Karpas-422 (cell line): Measurements from ENCODE around the gene KIF1A. TPM values are rescaled to one million over a fixed set of nuclear protein-coding genes. Genes with fewer than 3 reads are reported as not detected.
"Not testable (repeated sequence)": the region's sequence is repeated elsewhere in the genome, so short reads cannot be mapped to it uniquely, and the experiment has no call there.

Source experiments
- DNase-seq: peaks from one replicate; pipeline ENCODE4 v3.0.0-alpha.2; 2015
- H2AFZ ChIP-seq: fragments of 200-600 bp; sonication (generic); 2 replicates; pipeline ENCODE4 v1.6.1; 2014; ENCODE audit warnings: antibody characterized with exemption, low read length, mixed read lengths
- H3K27ac ChIP-seq: fragments of 200-600 bp; sonication (generic); 2 replicates; pipeline ENCODE4 v1.5.1; 2014; ENCODE audit warnings: mild to moderate bottlenecking, low read length, moderate library complexity
- H3K27me3 ChIP-seq: fragments of 200-600 bp; sonication (generic); 2 replicates; pipeline ENCODE4 v1.6.1; 2014; ENCODE audit warnings: low read length, mixed read lengths
- H3K36me3 ChIP-seq: fragments of 200-600 bp; sonication (generic); 2 replicates; pipeline ENCODE4 v1.6.1; 2014; ENCODE audit warnings: low read length, mixed read lengths; ENCODE audit not compliant: insufficient read depth
- H3K4me1 ChIP-seq: fragments of 200-600 bp; sonication (generic); 2 replicates; pipeline ENCODE4 v1.6.1; 2014; ENCODE audit warnings: mild to moderate bottlenecking, low read length, mixed read lengths
- H3K4me2 ChIP-seq: fragments of 200-600 bp; sonication (generic); 2 replicates; pipeline ENCODE4 v1.6.1; 2014; ENCODE audit warnings: low read length, low read depth, mild to moderate bottlenecking; ENCODE audit not compliant: poor library complexity, severe bottlenecking
- H3K4me3 ChIP-seq: fragments of 200-600 bp; sonication (generic); 2 replicates; pipeline ENCODE4 v1.5.1; 2014; ENCODE audit warnings: mild to moderate bottlenecking, antibody characterized with exemption, low read length, mixed read lengths
- H3K79me2 ChIP-seq: fragments of 200-600 bp; sonication (generic); 2 replicates; pipeline ENCODE4 v1.6.1; 2014; ENCODE audit warnings: mild to moderate bottlenecking, low read length, mixed read lengths
- H3K9ac ChIP-seq: fragments of 200-600 bp; sonication (generic); 2 replicates; pipeline ENCODE4 v1.6.0; 2014; ENCODE audit warnings: low read length
- H3K9me2 ChIP-seq: fragments of 200-600 bp; sonication (generic), shearing (Covaris generic); replicated peaks from 2 replicates; pipeline ENCODE4 v1.6.0; 2014; ENCODE audit warnings: mild to moderate bottlenecking, low read length, moderate library complexity; ENCODE audit not compliant: insufficient read depth
- H3K9me3 ChIP-seq: fragments of 300-700, 200-600 bp; sonication (generic); 2 replicates; pipeline ENCODE4 v1.6.1; 2014; ENCODE audit warnings: low read length, mixed read lengths
- H4K20me1 ChIP-seq: fragments of 200-600 bp; sonication (generic); 2 replicates; pipeline ENCODE4 v1.6.1; 2014; ENCODE audit warnings: mild to moderate bottlenecking, antibody characterized with exemption, low read length, low read depth; ENCODE audit not compliant: insufficient read depth
- total RNA-seq: library from RNA; depleted of rRNA; stranded (reverse); fragments of >200 nt; shearing (Covaris generic); gene quantifications from 2 replicates; pipeline ENCODE4 v1.2.3, GENCODE V29; 2014; ENCODE audit warnings: low replicate concordance

The KIF1A gene
- total RNA-seq, 1 experiment from 2014 or later = not detected

- H3K9me2 ChIP-seq = no peaks in the 10 kb centered on the region
- 0 out of 2 replicates have a peak, but pooled peaks cover 2% of the 10 kb centered on the region for H4K20me1 ChIP-seq
- H3K4me1 ChIP-seq = no peaks in the 10 kb centered on the region
- no peak overlapping the region for H3K27ac ChIP-seq
- no peak overlapping the region for H3K9ac ChIP-seq
- no peak for DNase-seq
- H2AFZ ChIP-seq = no peak overlapping the region
- H3K4me3 ChIP-seq = no peak overlapping the region
- no peak overlapping the region for H3K4me2 ChIP-seq
- no peaks in the 10 kb centered on the region for H3K79me2 ChIP-seq
- no peaks in the 10 kb centered on the region for H3K9me3 ChIP-seq
- H3K36me3 ChIP-seq = no peaks in the 10 kb centered on the region
- no peaks in the 10 kb centered on the region for H3K27me3 ChIP-seq
Measured at GRCh38 chr2:240780023-240780700, 39.9 kb downstream of the KIF1A start.

GRCh38 chr2:240779250-240779832 lies 40.7 kb downstream of the KIF1A start:
- H4K20me1 ChIP-seq, H3K9me3 ChIP-seq, H3K27ac ChIP-seq, H3K79me2 ChIP-seq, H2AFZ ChIP-seq, DNase-seq, H3K4me3 ChIP-seq, H3K9me2 ChIP-seq, H3K36me3 ChIP-seq, H3K4me2 ChIP-seq, H3K4me1 ChIP-seq, H3K27me3 ChIP-seq, H3K9ac ChIP-seq: not testable (repeated sequence)

- Histone ChIP-seq H4K20me1 (0 out of 2 replicates have a peak, but pooled peaks cover 3% of the 10 kb centered on the region), H3K4me2 (no peak overlapping the region), H3K27me3 (no peaks in the 10 kb centered on the region), H3K36me3 (no peaks in the 10 kb centered on the region), H3K9me2 (no peaks in the 10 kb centered on the region), H3K4me1 (no peaks in the 10 kb centered on the region), H3K4me3 (no peak overlapping the region), H2AFZ (no peak overlapping the region), H3K27ac (no peak overlapping the region), H3K9me3 (no peaks in the 10 kb centered on the region), H3K9ac (no peak overlapping the region), H3K79me2 (no peaks in the 10 kb centered on the region)
- no peak for DNase-seq
Measured at GRCh38 chr2:240778426-240778825, 41.6 kb downstream of the KIF1A start.

- no peaks in the 10 kb centered on the region for H3K36me3 ChIP-seq
- no peak overlapping the region for H3K27ac ChIP-seq
- H4K20me1 ChIP-seq = 0 out of 2 replicates have a peak, but pooled peaks cover 3% of the 10 kb centered on the region
- no peak for DNase-seq
- H2AFZ ChIP-seq = no peak overlapping the region
- no peaks in the 10 kb centered on the region for H3K4me1 ChIP-seq
- H3K79me2 ChIP-seq = no peaks in the 10 kb centered on the region
- no peaks in the 10 kb centered on the region for H3K27me3 ChIP-seq
- H3K9me2 ChIP-seq = no peaks in the 10 kb centered on the region
- H3K9ac ChIP-seq = no peak overlapping the region
- no peak overlapping the region for H3K4me3 ChIP-seq
- no peaks in the 10 kb centered on the region for H3K9me3 ChIP-seq
- no peak overlapping the region for H3K4me2 ChIP-seq
Measured at GRCh38 chr2:240777456-240778212, 42.4 kb downstream of the KIF1A start.

- H3K27me3 ChIP-seq = no peaks in the 10 kb centered on the region
- no peaks in the 10 kb centered on the region for H3K4me1 ChIP-seq
- no peak overlapping the region for H3K4me3 ChIP-seq
- no peak overlapping the region for H2AFZ ChIP-seq
- no peaks in the 10 kb centered on the region for H3K36me3 ChIP-seq
- DNase-seq = no peak
- H3K4me2 ChIP-seq = no peak overlapping the region
- H3K9ac ChIP-seq = no peak overlapping the region
- no peak overlapping the region for H3K27ac ChIP-seq
- 0 out of 2 replicates have a peak, but pooled peaks cover 3% of the 10 kb centered on the region for H4K20me1 ChIP-seq
- H3K9me2 ChIP-seq = no peaks in the 10 kb centered on the region
- H3K9me3 ChIP-seq = no peaks in the 10 kb centered on the region
- H3K79me2 ChIP-seq = no peaks in the 10 kb centered on the region
Measured at GRCh38 chr2:240775905-240776304, 44.1 kb downstream of the KIF1A start.

- no peak for DNase-seq
- Histone ChIP-seq H3K27ac (no peak overlapping the region), H3K4me1 (no peaks in the 10 kb centered on the region), H3K79me2 (no peaks in the 10 kb centered on the region), H3K9ac (no peak overlapping the region), H3K9me3 (no peaks in the 10 kb centered on the region), H2AFZ (no peak overlapping the region), H3K4me2 (no peak overlapping the region), H3K4me3 (no peak overlapping the region), H3K27me3 (no peaks in the 10 kb centered on the region), H3K9me2 (no peaks in the 10 kb centered on the region), H3K36me3 (no peaks in the 10 kb centered on the region), H4K20me1 (0 out of 2 replicates have a peak, but pooled peaks cover 3% of the 10 kb centered on the region)
Measured at GRCh38 chr2:240774856-240775255, 45.2 kb downstream of the KIF1A start.

GRCh38 chr2:240769096-240769495 lies 50.9 kb downstream of the KIF1A start:
- Histone ChIP-seq H3K4me2 (no peak overlapping the region), H3K27me3 (no peaks in the 10 kb centered on the region), H3K9ac (no peak overlapping the region), H3K27ac (no peak overlapping the region), H3K79me2 (no peaks in the 10 kb centered on the region), H3K4me3 (no peak overlapping the region), H3K4me1 (no peaks in the 10 kb centered on the region), H4K20me1 (no peaks in the 10 kb centered on the region), H3K9me2 (no peaks in the 10 kb centered on the region), H2AFZ (no peak overlapping the region), H3K9me3 (no peaks in the 10 kb centered on the region), H3K36me3 (no peaks in the 10 kb centered on the region)
- DNase-seq = no peak

- no peak overlapping the region for H3K27ac ChIP-seq
- H3K4me3 ChIP-seq = no peak overlapping the region
- no peak overlapping the region for H3K4me2 ChIP-seq
- H3K36me3 ChIP-seq = no peaks in the 10 kb centered on the region
- no peaks in the 10 kb centered on the region for H3K9me3 ChIP-seq
- no peak for DNase-seq
- H3K9me2 ChIP-seq = no peaks in the 10 kb centered on the region
- no peaks in the 10 kb centered on the region for H3K4me1 ChIP-seq
- H3K27me3 ChIP-seq = no peaks in the 10 kb centered on the region
- no peaks in the 10 kb centered on the region for H4K20me1 ChIP-seq
- no peak overlapping the region for H3K9ac ChIP-seq
- no peaks in the 10 kb centered on the region for H3K79me2 ChIP-seq
- no peak overlapping the region for H2AFZ ChIP-seq
Measured at GRCh38 chr2:240768216-240768615, 51.8 kb downstream of the KIF1A start.
